GM18520 (cell line): ENCODE results near the gene FPR1.
"Not testable (repeated sequence)": the region's sequence is repeated elsewhere in the genome, so short reads cannot be mapped to it uniquely, and the experiment has no call there.

ENCODE experiments used
- ATAC-seq: cut with Tn5 transposase; IDR thresholded peaks from one replicate; pipeline ENCODE4 v1.9.1; 2021; ENCODE audit not compliant: unreplicated experiment

Gene FPR1

DNA sequence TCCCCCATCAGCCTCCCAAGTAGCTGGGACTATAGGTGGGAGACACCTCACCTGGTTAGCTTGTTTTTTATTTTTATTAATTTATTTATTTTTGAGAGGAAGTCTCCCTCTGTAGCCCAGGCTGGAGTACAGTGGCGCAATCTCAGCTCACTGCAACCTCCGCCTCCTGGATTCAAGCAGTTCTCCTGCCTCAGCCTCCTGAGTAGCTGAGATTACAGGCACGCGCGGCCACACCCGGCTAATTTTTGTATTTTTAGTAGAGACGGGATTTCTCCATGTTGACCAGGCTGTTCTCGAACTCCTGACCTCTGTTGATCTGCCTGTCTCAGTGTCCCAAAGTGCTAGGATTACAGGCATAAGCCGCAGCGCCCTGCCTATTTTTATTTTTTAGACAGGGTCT, 13.2 kb downstream of the FPR1 start:
- ATAC-seq: not testable (repeated sequence)

DNA sequence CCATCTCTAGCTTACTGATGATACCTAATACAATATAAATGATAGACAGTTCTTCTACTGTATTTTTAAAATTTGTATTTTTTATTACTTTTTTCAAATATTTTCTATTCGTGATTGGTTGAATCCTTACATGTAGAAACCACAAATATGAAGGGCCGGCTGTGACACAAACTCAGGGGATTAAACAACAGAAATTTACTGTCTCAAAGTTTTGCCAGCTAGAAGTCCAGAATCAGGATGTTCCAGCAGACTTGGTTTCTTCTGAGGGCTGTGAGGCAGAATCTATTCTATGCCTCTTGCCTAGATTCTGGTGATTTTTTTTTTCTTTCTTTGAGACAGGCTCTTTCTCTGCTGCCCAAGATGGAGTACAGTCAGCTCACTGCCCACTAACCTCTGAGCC, 13.8 kb downstream of the FPR1 start:
- ATAC-seq: no peak

DNA sequence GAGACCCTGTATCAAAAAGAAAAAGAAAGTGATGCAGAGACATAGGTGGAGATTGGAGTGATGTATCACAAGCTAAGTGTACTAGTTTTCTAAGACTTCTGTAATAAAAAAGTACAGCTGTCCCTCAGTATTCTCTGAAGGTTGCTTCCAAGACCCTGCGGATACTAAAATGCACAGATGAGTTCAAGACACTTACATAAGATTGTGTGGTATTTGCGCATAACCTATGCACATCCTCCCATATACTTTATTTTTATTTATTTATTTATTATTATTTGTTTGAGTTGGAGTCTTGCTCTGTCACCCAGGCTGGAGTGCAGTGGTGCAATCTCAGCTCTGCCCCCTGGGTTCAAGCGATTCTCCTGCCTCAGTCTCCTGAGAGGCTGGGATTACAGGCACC, 14.3 kb downstream of the FPR1 start:
- no peak for ATAC-seq

DNA sequence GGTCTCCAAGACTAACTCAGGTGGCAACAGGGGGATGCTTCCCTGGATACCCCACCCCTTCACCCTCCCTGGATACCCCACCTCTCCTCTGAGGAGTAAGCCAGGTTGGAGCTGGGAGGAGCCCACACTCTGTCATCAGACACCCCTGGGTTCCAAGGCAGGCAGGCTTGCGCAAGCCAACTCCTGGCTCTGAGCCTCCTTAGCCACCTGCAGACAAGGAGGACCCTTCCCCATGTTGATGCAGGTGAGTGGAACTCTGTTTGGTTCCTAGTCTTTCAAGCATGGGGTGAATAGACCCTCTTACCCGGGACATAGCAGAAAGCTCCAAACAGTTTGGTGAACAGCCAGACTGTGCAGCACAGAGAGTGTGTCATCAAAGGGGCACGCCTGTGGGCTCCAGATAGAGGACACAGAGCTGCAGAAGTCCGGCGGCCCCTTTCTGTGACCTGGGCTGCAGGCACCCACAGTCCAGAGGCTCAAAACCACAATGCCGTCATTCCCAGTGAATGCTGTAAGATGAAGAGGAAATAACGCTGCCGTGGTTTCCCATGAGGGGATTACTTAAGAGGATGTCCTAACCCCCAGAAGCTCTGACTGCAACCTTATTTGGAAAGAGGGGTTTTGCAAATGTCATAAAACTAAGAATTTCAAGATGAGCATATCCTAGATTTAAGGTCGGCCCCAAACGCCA, 15.8 kb downstream of the FPR1 start:
- ATAC-seq: no peak

DNA sequence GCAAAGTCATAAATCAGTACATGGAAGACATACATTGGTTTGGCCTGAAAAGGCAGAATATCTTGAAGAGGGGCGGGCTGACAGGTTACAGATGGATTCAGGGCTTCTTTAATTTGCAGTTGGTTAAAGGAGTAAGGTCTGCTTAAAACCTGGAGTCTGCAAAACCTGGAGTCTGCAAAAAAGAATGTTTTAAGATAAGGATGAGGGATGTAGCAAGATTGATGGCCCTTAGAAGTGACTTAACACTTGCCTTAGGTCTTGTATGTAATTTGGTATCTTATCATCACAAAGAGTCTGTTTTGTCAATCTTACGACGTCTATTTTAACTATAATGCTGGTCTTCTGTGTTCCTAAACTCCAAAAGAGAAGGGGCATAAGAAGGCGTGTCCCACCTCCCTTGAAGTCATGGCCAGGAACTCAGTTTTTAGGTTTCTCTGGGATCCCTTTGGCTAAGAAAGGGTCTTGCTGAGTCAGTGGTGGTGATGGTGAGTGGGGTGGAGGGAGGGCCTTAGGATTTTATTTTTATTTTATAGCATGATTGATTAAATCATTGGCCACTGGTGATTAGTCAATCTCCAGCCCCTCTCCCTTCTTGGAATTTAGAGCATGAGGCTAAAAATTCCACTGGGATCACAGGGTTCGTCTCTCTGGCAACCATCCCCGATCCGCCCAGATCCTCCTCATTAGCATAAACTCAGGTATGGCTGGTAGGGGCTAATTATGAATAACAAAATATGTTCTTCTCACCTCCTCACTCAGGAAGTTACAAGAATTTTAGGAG, 17.7 kb downstream of the FPR1 start:
- no peak for ATAC-seq

DNA sequence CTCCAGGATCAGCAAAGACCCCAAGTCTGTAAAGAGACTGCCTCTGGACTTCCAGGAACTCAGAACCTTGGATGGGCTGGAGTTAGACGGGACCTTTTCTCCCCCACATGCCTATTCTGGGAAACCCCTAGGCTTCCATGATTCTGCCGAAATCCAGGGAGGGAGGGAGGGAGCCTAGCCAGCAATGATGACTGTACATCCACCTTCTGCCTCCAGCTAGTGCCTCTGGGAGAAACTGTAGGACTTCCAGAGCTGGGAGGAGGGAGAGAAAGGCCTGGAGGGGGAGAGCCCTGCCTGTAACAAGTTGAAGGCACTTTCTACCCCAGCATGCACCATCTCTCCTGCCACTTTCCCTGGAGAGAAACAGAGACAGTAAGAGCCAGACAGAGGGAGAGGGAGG, 21.9 kb downstream of the FPR1 start:
- ATAC-seq: no peak

DNA sequence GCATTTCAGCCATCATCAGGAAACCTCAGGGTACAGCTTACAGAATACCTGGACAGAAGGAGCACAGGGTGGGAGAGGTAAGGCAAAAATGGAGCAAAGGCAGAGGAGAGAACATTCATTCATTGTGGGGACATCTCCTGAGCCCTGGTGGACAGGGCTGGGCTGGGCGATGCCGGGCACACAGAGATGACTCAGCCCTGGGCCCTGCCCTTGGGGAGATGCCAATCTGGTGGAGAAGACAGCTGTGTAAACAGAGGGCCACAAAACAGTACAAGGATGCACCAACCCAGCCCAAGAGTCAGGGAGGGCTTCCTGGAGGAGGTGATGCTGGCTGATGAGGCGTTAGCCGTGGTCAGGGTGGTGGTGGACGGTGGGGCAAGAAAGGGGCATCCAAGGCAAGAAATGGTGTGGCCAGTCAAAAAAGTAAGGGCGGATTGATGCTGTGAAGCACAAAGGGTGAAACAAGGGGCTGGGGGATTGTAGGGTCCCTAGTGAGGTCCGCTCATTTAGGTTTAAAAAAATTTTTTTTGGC, 24.3 kb downstream of the FPR1 start:
- ATAC-seq: no peak

DNA sequence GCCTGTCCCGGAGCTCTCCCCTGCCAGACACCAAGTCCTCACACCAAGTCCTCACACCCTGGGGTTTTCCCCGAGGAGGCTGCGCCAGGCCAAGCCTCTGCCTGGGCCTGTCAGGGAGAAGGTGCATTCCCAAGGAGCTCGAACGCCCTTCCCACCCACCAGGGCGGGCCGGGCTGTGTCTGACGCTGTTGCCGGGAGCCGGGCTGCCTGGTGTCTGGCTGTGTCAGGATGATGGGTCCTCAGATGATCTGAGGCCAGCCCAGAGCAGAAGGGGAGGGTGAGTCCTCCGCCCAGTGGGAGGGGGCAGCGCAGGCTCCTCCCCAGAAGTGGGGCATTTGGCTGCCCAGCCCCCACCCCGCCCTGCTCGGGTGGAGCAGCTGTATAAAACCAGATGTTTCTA, 25.6 kb downstream of the FPR1 start:
- no peak for ATAC-seq

DNA sequence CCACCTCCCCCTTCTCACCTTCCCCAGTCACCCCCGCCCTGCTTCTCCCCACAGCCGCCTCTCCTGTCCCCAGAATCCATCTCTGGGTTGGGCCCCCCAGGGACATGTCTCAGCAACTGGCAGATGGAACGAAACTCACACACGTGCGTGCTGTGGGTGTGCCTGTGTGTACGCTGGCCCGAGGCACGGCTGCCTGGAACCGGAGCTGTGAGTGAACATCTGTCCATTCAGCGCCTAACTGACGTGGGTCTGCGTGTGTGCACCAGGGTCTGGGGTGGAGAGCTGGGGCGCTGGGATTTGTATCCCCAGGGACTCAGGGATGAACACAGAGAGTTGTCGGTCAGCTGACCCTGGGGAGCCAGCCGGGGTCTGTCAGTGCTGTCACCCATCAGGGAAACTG, 27.1 kb downstream of the FPR1 start:
- ATAC-seq: no peak

DNA sequence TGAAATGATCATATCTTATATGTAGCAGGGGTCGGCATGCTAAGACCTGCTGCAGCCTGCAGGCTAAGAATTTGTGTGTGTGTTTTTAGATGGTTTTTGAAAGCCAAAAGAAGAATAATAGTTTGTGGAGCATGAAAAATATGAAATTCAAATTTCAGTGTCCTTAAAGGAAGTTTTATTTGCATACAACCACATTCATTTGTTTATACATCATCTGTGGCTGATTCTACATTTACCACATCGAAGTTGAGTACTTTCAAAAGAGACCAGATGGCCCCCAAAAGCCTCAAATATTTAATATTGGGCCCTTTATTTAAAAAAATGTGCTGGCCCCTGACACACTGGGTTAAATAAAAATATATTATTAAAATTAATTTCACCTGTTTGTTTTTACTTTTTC, 29.2 kb downstream of the FPR1 start:
- ATAC-seq: no peak

DNA sequence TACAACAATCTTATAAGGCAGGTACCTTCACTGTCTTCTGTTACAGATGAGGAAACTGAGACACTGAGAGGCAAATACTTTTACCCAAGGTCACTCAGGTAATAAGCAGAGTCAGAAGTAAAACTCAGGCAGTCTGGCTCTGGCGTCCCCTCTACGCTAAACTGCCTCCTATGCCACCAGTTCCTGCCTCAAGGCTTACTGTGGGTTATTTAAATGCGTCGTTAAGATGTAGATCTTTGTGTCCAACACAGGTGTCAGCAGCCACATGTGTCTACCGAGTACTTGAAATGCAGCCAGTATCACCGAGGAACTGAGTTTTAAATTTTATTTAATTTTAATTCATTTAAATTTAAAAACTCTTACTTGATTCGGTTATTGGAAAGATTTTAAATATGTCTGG, 29.8 kb downstream of the FPR1 start:
- ATAC-seq: no peak

DNA sequence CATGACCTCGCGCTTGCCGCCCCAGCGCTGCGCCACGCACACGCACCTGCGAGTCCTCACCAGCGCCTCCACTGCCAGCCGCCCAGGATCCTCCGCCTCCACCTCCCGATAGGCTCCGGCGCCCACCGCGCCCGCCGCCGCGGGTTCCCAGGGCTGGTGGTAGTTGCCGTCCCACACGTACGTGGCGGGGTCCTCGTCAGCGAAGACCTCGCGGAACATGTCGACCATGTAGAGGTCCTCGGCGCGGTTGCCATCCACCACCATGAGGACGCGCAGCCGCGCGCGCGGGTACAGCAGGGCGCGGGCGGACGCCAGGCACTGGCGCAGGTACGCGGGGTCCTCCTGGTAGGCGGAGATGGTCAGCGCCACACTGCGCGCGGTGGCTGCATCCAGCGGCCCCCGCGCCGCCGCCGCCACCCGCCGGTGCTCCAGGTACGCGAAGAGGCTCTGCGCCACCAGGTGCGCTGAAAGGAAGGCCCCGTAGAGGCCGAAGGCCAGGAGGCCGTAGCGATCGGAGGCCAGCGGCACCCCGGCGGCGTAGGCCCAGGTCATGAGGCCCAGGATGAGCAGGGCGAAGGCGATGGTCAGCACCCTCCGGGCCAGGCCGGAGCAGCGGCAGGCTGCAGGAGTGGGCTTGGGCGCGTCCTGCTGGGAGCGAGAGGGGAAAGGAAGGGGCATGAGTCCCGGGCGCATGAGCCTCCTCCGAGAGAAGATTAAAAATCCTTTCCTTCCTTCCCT, 32.3 kb downstream of the FPR1 start:
- ATAC-seq: no peak

DNA sequence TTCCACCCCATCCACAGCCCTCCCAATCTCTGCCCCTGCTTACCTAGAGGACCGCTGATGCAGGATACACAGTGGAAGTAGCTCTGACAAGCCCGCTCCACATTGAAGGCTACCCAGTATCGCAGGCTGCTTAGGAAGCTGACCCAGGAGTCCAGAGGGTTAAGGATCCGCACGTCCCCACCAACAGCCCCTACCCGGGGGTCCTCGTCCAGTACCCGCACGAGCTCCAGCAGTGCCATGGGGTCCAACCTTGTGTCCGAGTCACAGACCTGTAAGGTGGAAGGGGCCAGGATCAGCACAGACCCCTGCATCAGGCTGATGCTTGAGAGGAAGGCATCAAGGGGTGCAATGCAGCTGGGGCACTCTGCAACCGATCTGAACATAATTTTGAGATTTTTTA, 34.8 kb downstream of the FPR1 start:
- no peak for ATAC-seq

DNA sequence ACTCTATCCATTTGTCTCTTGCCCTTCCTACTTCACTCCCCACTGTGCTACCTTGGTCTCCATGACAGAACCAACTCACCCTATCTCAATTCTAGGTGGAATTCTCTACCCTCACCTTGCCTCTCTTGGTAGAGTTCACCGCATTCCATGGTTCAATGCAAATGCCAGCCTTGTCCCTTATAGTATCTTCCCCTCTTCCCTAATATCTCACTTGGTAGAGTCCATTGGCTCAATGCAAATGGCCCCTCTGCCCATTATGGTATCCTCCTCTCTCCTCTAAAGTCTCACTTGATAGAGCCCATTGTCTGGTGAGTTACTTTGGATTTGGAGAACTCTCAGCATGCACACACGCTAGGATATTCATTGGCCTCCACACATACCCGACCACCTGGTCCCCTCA, 35.8 kb downstream of the FPR1 start:
- ATAC-seq: no peak

DNA sequence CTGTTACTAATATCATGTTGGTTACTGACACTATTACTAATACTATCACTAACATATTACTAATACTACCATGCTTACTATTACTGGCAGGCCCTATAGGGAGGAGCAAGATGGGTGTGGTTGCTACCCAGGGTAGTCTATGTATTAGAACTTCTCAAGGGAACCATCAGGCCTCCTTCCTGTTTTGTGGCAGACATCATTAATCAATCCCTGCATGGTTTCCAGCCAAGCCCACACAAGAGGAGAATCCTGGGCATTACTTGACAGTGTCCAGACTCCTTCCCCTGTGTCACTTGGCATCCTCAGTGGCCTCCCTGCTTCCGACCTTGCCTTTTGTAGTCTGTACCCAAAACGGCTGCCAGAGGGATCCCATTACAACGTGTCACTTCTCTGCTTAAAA, 36.8 kb downstream of the FPR1 start:
- ATAC-seq: no peak

DNA sequence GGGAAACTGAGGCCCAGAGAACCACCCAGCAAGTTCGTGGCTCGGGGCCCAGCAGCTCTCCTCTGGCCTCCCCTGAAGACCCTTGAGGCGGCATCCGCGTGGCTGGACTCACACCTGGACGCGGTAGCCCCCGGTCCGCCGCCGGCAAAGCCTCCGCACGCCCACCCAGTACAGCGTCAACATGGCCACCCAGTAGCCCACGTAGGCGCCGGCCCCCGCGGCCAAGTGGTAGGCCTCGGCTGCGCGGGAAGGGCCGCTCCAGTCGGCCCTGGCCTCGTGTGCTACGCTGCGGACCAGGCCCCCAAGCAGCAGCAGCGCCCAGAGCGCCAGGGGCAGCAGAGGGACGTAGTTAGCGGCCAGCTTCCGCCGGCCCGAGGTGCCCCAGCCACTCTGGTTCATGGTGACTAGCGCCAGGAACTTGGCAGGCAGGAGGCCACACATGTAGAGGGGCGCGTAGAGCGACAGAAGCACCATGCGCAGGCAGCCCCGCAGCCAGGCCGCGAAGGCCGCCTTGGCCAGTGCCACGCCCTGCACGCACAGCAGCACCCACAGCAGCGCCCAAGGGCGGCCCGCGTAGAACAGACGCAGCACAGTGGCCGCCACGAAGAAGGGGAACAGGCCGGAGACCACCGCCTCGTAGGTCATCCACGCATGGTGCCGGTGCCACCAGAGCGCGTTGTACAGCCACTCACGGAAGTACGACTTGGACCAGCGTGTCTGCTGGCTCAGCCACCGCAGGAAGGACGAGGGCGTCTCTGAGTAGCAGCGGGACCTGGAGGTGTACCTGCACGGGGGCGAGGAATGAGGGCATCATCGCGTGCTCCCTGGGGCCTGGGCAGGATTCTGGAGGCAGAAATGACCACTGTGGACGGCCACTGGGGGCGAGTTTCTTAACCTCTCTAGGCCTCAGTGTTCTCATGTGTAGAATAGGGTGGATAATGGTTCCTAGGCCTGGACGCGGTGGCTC, 38.1 kb downstream of the FPR1 start:
- ATAC-seq: no peak

DNA sequence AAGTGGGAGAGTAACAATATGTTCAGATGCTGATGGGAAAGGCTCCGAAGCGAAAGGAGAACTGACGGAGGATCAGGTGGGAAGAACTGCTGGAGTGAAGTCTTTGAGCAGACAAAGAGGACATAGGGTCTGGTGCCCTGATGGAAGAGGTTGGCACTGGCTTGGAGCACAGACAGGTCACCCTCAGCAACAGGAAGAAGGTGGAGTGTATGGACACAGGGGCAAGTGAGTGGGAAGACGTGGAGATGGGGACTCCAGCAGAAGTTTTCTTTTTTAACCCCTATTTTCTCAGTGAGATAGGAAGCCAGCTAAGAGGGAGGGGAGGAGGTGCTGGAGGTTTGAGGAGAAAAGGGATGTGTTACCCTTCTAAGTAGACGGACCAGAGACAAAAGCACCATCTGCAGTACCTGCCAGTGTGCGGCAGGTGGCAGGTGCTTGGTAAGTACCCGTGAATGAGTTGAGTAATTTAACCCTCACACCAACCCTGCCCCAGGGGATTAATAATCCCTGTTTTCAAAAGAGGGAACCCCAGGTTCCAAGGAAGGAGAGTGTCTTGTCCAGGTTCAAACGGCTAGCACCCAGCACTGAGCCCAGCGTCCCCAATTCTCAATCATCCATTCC, 39.1 kb downstream of the FPR1 start:
- ATAC-seq: no peak

DNA sequence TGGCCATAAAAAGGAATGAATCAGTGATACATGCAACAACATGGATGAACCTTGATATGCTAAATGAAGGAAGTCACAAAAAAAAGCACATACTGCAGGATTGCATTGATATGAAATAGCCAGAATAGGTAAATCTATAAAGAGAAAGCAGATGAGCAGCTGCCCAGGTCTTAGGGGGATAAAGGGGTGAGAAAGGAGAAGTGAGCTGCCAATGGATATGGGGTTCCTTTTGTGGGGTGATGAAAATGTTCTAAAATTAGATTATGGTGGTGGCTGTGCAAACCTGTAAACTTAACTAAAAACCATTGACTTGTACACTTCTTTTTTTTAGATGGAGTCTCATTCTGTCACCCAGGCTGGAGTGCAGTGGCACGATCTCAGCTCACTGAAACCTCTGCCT, 40.0 kb downstream of the FPR1 start:
- ATAC-seq: no peak

DNA sequence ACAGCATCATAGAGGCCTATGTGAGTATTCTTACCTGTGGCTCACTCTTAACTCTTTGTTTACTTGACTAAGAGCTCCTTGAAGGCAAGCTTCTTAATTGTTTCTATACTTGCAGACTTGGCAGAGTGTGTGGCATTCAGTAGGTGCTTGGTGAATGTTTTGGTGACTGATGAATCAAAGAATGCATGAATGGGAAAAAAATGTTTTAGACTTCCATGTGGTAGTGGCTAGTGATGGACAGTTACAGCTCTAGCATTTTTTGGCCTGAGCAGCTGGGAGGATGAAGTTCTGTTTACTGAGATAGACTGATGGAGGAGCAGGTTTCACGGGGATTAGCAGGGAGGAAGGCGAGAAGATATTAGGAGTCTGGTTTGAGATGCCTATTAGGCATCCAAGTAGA, 41.5 kb downstream of the FPR1 start:
- ATAC-seq: no peak

DNA sequence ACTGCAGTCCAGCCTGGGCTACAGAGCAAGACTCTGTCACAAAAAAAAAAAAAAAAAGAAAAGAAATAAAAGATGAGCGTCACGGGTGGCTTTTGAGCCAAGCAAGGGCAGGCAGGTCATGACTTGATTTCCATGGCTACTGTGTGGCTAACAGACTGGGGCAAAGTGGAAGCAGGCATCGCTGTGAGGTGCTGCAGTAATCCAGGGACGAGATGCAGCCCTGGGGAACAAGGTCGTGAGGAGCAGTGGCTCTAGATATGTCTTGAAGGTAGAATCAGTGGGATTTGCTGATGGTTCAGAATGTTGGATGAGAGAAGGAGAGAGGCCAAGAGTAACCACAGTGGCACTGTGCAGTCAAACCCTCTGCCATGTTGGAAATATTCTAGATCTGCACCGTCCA, 42.1 kb downstream of the FPR1 start:
- no peak for ATAC-seq
